Esophagus mucosa (tissue), 1 donor: ENCODE data around the gene GRHL3. TPM values are rescaled to one million over a fixed set of nuclear protein-coding genes. Genes with fewer than 3 reads are reported as not detected.
"Not testable (repeated sequence)": the region's sequence is repeated elsewhere in the genome, so short reads cannot be mapped to it uniquely, and the experiment has no call there.

ENCODE experiments used
- ATAC-seq: fragments of 200-7000 bp; cut with Tn5 transposase; one replicate; pipeline ENCODE4 v1.9.1; 2020
- total RNA-seq: library from RNA; stranded (reverse); gene quantifications from one replicate; pipeline ENCODE4 v1.2.4, GENCODE V29; 2023
- donor health status: DM: yes; HTN: yes; CAD: no.

The GRHL3 gene
- total RNA-seq = 177 TPM

GRCh38 chr1:24319312-24319863, at the start of gene GRHL3:
TSS of gene GRHL3 (plus strand) at chr1:24319357. CDS start at chr1:24319552, 195 bp downstream.
- peak; percentile 81 for ATAC-seq

GRCh38 chr1:24274203-24275103, 44.7 kb upstream of the GRHL3 start:
- ATAC-seq = not testable (repeated sequence)

GRCh38 chr1:24275104-24275410, 44.1 kb upstream of the GRHL3 start:
- no peak for ATAC-seq

- peak; percentile 23 for ATAC-seq
Observed at GRCh38 chr1:24275510-24275909, 43.6 kb upstream of the GRHL3 start.

- ATAC-seq = no peak
Observed at GRCh38 chr1:24276791-24277190, 42.4 kb upstream of the GRHL3 start.

GRCh38 chr1:24277420-24278169, 41.6 kb upstream of the GRHL3 start:
- peak; percentile 26 for ATAC-seq

GRCh38 chr1:24278726-24279125, 40.4 kb upstream of the GRHL3 start:
- ATAC-seq = no peak

- ATAC-seq = no peak
Observed at GRCh38 chr1:24279590-24280232, 39.4 kb upstream of the GRHL3 start.

GRCh38 chr1:24281591-24281990, 37.6 kb upstream of the GRHL3 start:
- ATAC-seq = no peak

- ATAC-seq = no peak
Observed at GRCh38 chr1:24282491-24282890, 36.7 kb upstream of the GRHL3 start.

GRCh38 chr1:24283326-24284155, 35.6 kb upstream of the GRHL3 start:
- ATAC-seq = peak; percentile 54

GRCh38 chr1:24284156-24284471, 35.0 kb upstream of the GRHL3 start:
- no peak for ATAC-seq

- ATAC-seq = peak; percentile 82
Observed at GRCh38 chr1:24285231-24285630, 33.9 kb upstream of the GRHL3 start.

GRCh38 chr1:24286246-24287010, 32.7 kb upstream of the GRHL3 start:
- peak; percentile 59 for ATAC-seq

GRCh38 chr1:24287779-24288178, 31.4 kb upstream of the GRHL3 start:
- ATAC-seq = not testable (repeated sequence)

GRCh38 chr1:24288479-24288878, 30.7 kb upstream of the GRHL3 start:
- no peak for ATAC-seq

GRCh38 chr1:24289937-24290595, 29.1 kb upstream of the GRHL3 start:
- ATAC-seq = peak; percentile 66

- ATAC-seq = no peak
Observed at GRCh38 chr1:24290933-24291487, 28.1 kb upstream of the GRHL3 start.

- no peak for ATAC-seq
Observed at GRCh38 chr1:24292103-24292502, 27.1 kb upstream of the GRHL3 start.

- no peak for ATAC-seq
Observed at GRCh38 chr1:24292887-24293286, 26.3 kb upstream of the GRHL3 start.
